T follicular helper cell (primary cell): ENCODE data around the gene SRL.
"Not testable (repeated sequence)": the region's sequence is repeated elsewhere in the genome, so short reads cannot be mapped to it uniquely, and the experiment has no call there.

Experiments used
- DNase-seq: peaks from one replicate; pipeline ENCODE4 v3.0.0-alpha.2; 2020; ENCODE audit warnings: low read depth

Gene SRL

DNA sequence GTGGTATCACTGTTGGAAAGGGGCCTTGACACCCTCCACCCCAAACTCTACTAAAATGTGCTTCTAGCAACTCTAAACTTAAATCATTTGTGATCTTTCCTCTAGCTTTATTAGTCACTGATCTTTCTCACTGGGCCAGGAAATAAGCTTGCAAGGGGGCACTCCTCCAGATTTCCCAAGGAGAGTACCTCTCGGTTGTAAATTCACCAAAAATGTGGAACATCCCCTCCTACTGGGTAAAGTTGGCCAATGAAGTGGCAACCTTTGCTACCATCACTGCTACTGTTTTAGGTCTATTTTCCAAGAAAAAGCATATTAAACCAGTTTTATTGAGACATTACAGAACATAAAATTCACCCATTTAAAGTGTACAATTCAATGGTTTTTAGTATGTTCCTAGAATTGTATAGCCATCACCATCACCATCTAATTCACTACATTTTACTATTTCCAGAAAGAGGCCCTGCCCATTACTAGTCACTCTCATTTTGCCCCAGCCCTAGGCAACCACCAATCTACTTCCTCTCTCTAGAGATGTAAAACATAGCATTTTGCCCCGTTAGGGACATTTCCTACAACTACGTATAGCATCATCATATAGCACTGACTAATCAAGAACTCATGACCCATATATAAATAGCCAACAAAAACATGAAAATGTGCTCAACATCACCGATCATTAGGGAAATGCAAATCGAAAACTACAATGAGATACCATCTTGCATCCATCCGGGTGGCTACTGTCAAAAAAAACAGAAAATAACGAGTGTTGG lies 81.0 kb downstream of the SRL start:
- no peak for DNase-seq

DNA sequence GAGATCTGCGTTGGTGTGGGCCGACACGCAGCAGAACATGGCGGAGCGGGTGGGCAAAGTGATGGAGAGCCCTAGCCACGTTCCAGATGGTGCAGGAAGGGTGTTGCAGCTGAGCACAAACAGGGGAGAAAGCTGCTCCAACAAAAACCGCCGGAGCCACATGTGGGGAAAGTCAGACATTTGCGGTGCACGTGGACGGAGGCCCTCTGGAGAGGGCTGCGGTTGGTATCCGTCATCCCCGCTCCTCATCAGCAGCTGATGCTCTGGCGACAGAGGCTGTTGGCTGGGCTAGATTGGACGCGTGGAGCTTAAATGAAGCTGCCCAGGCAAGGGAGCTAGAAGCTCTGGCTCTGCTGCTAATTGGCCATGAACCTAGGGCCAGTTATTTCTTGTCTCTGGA lies 82.2 kb downstream of the SRL start:
- DNase-seq = no peak

DNA sequence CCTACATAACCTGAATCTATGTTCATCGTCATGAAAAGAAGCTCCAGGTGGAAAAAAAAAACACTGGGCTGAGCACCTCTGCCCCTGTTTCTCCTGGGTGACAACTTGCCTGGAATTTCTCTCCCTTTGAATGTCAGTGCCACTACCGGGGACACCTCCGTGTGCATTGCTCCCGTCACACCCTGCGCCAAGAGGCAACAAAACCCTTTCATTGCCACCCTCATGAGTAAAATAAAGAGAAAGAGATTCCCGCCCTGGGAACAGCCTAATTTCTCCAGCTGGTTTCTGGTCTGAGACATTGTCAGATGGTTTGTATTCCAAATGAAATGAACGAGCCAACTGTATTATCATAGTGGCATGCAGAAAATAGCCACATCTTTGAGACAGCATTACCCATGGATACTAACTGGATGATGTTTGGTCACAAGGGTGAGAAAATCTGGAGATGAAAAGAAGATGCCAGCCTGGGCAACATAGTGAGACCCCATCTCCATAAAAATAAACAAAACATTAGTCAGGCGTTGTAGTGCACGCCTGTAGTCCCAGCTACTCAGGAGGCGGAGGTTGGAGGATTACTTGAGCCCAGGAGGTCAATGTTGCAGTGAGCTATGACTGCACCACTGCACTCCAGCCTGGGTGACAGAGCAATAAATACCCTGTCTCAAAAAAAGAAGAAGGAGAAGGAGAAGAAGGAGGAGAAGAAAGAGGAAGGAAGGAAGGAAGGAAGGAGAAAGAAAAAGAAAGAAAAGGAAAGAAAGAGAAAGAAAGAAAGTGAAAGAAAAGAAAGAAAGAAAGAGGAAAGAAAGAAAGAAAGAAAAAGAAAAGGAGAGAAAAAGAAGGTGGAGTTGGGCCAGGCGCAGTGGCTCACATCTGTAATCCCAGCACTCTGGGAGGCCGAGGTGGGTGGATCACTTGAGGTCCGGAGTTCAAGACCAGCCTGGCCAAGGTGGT lies 83.5 kb downstream of the SRL start:
- no peak for DNase-seq

DNA sequence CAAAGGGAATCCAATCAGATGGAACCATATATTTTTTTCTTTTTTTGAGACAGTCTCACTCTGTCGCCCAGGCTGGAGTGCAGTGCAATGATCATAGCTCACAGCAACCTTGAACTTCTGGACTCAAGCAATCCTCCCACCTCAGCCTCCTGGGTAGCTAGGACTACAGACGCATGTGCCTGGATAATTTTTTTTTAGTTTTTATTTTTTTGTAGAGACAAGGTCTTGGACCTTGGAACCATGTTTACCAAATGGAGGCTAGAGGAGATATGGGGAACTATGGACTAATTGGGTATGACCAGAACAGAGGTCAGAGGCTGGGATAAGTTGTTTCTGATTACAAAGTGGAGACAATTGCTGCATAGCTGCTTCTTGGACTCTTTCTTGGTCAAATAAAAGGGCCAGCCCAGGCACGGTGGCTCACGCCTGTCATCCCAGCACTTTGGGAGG lies 84.5 kb downstream of the SRL start:
- DNase-seq = no peak

DNA sequence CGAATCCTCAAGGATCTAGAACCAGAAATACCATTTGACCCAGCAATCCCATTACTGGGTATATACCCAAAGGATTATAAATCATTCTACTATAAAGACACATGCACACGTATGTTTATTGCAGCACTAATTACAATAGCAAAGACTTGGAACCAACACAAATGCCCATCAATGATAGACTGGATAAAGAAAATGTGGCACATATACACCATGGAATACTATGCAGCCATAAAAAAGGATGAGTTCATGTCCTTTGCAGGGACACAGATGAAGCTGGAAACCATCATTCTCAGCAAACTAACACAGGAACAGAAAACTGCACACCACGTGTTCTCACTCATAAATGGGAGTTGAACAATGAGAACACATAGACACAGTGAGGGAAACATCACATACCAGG lies 85.4 kb downstream of the SRL start:
- DNase-seq = not testable (repeated sequence)

DNA sequence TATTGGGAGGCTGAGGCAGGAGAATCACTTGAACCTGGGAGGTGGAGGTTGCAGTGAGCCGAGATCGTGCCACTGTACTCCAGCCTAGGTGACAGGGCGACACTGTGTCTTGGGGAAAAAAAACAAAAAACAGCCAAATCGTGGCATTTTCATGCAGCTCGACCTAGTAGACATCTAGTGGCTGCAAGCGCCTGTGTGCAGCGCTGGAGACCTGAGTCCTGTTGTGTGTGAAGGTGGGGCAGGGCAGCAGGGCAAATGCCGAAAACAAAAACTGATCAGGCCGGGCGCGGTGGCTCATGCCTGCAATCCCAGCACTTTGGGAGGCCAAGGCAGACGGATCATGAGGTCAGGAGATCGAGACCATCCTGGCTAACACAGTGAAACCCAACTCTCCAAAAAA lies 88.5 kb downstream of the SRL start:
- not testable (repeated sequence) for DNase-seq

DNA sequence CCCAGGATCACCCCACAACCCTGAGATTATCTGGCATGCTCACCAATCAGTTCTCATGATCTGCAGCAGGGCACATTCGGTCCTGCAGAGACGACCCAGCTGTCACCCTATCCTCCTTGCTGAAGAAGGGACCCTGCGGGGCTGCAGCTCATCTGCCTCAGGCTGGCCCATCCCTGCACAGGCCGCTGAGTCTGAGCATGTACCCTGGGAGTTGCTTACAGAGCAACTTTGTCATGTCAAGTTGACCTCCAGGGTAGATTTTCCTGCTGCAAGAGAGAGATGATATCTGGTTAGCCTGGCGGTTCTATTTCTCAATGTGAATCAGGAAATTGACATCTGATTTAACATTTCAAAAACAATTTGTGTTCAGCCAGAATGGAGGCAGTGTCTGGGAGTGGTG lies 89.6 kb downstream of the SRL start:
- DNase-seq = no peak

DNA sequence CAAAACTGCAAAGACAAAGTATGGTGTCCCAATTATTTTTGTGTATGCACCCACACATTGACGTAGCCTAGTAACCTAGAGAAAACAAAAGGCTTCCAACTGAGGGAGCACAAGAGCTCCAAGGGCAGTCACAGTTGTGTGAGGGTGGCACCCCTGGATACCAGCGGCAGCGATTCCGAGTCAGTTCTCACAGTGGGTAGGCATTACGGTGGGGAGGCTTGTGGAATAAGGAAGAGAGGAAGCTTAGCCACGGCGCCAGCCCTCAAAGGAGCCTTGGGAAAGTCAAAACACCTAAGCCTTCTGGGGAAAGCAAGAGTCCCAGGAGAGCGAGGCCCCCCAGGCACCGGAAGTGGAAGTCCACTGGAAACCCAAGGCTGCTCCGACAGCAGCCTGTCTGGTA lies 94.6 kb downstream of the SRL start:
- DNase-seq = no peak

DNA sequence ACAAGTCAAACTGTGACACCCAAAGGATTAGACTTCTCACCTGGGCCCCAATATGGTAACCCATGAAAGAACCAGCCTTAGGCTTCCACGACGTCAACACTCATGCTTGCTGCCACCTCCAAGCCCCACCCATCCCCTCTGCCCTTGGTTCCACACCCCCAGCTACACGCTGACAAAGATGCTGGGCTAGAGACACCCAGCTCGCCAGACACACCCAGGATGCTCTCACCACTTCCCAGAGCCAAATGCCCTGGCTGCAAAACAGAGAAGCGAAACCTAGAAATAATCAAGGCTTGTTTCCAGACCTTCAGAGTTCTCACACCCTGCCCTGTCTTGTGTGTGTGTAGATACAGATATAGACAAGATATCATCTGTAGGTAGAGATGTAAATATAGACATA lies 99.6 kb downstream of the SRL start:
- no peak for DNase-seq

DNA sequence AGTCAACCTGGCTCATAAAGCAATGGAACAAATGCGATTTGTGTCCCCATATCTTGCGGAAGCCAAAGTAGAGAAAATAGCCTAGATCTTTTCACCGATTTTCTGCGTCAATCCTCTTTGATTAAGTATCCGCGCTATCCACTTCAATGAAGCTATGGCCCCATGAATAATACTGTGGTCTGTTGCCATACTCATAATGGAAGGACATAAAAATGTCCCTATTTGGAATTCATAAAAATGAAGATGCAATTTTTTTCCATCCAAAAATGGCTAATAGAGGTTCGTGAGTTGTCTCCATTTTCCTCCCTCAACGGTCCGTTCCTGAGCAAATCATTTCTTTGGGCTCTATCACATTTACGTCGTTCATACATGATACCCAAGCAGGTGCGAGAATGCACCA lies 100.3 kb downstream of the SRL start:
- DNase-seq = no peak

DNA sequence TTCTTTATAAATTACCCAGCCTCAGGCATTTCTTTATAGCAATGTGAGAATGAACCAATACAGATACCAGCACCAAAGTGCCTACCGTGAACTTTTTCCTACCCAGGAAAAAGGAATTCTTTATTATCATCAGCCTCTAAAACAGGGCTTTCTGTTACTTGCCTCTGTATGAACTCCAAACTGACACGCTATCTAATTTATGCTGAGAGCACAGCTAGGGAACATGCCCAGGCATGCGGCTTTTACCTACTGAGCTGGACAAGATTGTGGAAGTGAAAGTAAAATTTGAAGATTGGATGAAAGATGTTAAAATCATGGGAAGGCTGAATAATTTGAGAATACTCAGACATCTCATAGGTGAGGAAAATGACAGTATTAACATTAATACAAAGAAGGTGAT lies 101.2 kb downstream of the SRL start:
- DNase-seq = no peak

DNA sequence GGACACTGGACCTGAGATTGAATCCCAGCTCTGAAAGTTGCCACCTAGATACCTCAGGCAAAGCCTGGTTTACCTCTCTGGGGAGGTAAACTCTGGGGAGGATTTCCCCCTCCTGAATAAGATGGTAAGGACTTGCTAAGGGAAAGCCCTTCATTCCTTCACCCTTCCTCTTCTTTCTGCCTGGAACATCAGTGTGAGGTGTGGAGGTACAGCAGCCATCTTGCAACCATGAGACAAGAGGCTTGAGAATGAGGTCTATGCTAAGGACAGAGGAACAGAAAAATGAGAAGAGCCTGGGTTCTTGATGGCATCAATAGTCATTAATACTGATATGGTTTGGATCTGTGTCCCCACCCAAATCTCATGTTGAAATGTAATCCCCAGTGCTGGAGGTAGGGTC lies 101.9 kb downstream of the SRL start:
- DNase-seq = no peak
